Hematopoietic multipotent progenitor cell (in vitro differentiated cells): ENCODE data around the gene PELO. TPM values are rescaled to one million over a fixed set of nuclear protein-coding genes. Genes with fewer than 3 reads are reported as not detected.

Experiments
- DNase-seq, 3 donors: peaks; one replicate each; pipeline ENCODE4 v3.0.0-alpha.2; 2011 to 2015; ENCODE audit warnings: low read depth in 2 of 3, low spot score in 2 of 3
- total RNA-seq: library from RNA; depleted of rRNA; stranded (reverse); fragments of >200 nt; gene quantifications from one replicate; pipeline ENCODE4 v1.2.3, GENCODE V29; 2012

Gene PELO
- total RNA-seq, 1 donor, result 9.7 TPM

- DNase-seq, result no peak
Measured at GRCh38 chr5:52771343-52772039, 16.2 kb upstream of the PELO start.

- no peak for DNase-seq
Measured at GRCh38 chr5:52772668-52773067, 15.0 kb upstream of the PELO start.

GRCh38 chr5:52773342-52773741, 14.4 kb upstream of the PELO start:
- DNase-seq, result no peak

- DNase-seq, result no peak
Measured at GRCh38 chr5:52774005-52774410, 13.7 kb upstream of the PELO start.

- DNase-seq, result no peak
Measured at GRCh38 chr5:52776116-52776515, 11.6 kb upstream of the PELO start.

GRCh38 chr5:52777186-52777585, 10.5 kb upstream of the PELO start:
- no peak for DNase-seq

- DNase-seq, result no peak
Measured at GRCh38 chr5:52778781-52779180, 8.9 kb upstream of the PELO start.

- no peak for DNase-seq
Measured at GRCh38 chr5:52779213-52779612, 8.5 kb upstream of the PELO start.

GRCh38 chr5:52783226-52783959, 4.3 kb upstream of the PELO start:
- DNase-seq, result no peak

- DNase-seq, result no peak
Measured at GRCh38 chr5:52784737-52785136, 3.0 kb upstream of the PELO start.

- no peak for DNase-seq
Measured at GRCh38 chr5:52786391-52786790, 1.3 kb upstream of the PELO start.

- peak in 1 of 3 donors; percentile 6 for DNase-seq
Measured at GRCh38 chr5:52786949-52787599, 642 bp upstream of the PELO start.

GRCh38 chr5:52788505-52788821, 747 bp downstream of the PELO start:
- DNase-seq, result no peak

GRCh38 chr5:52789378-52789777, 1.7 kb downstream of the PELO start:
- DNase-seq, result no peak

- no peak for DNase-seq
Measured at GRCh38 chr5:52789851-52790250, 2.1 kb downstream of the PELO start.

- no peak for DNase-seq
Measured at GRCh38 chr5:52791366-52791765, 3.6 kb downstream of the PELO start.

GRCh38 chr5:52794519-52794918, 6.8 kb downstream of the PELO start:
- no peak for DNase-seq

- DNase-seq, result no peak
Measured at GRCh38 chr5:52796031-52796430, 8.3 kb downstream of the PELO start.

- DNase-seq, result no peak
Measured at GRCh38 chr5:52796516-52797103, 8.9 kb downstream of the PELO start.

GRCh38 chr5:52798938-52799337, 11.2 kb downstream of the PELO start:
- no peak for DNase-seq

GRCh38 chr5:52799358-52799982, 11.8 kb downstream of the PELO start:
- DNase-seq, result peak in 1 of 3 donors; percentile 21
